ENCODE measurements around the gene NHSL1. TPM values are rescaled to one million over a fixed set of nuclear protein-coding genes. Genes with fewer than 3 reads are reported as not detected.

NHSL1 gene
- total and polyA plus RNA-seq, 2 donors (not counting 3 experiments of a cell fraction or from before 2014, with no cell fraction given): 24.8 to 55.0 TPM

DNA sequence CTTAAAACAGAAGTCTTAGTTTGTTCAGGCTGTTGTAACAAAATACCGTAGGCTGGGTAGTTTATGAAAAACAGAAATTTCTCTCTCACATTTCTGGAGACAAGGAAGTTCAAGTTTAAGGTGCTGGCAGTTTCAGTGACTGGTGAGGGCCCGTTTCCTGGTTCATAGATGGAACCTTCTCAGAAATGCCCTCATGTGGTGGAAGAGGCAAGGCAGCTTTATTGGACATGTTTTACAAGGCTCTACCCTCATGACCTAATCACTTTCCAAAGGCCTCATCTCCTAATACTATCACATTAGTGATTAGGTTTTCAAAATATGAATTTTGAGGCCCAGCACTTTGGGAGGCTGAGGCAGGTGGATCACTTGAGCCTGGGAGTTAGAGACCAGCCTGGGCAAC lies 92.9 kb downstream of the NHSL1 start:
- Histone ChIP-seq H3K4me3 (replicated peaks in 1 of 3; ENCODE audit: insufficient read depth in 1 of 3, low read depth in 1 of 3, low read length in 3 of 3) (no peak overlapping the region), H2AFZ (ENCODE audit: low read depth, low read length) (no peak overlapping the region), H3K4me1 (ENCODE audit: control insufficient read depth, extremely low read depth, insufficient read depth, low read length) (peaks cover 30% of the 10 kb centered on the region), H3K27me3 (ENCODE audit: control insufficient read depth in 2 of 2, insufficient read depth in 2 of 2, low read length in 2 of 2) (no peaks in the 10 kb centered on the region), H4K20me1 (replicated peaks; ENCODE audit: control insufficient read depth, extremely low read depth, insufficient read depth, low read length) (no peaks in the 10 kb centered on the region), H3K9me1 (replicated peaks; ENCODE audit: control insufficient read depth, extremely low read depth, insufficient read depth, low read length) (no peaks in the 10 kb centered on the region), H3K9me3 (replicated peaks; ENCODE audit: control insufficient read depth, insufficient read depth, low read length) (no peaks in the 10 kb centered on the region), H3K36me3 (ENCODE audit: control insufficient read depth in 2 of 2, extremely low read depth in 1 of 2, insufficient read depth in 2 of 2, low read length in 2 of 2) (peaks cover 10 to 15% of the 10 kb centered on the region in 2 experiments), H3K4me2 (ENCODE audit: insufficient read depth, low read length) (no peak overlapping the region), H3K79me2 (ENCODE audit: control insufficient read depth, insufficient read depth, low read length) (peaks cover 6% of the 10 kb centered on the region), H3K9ac (replicated peaks; ENCODE audit: extremely low read depth, insufficient read depth, low read length) (no peak overlapping the region), H3K27ac (ENCODE audit: insufficient read depth, low read depth, low read length) (no peak overlapping the region)
- CTCF ChIA-PET: interaction anchor here (2.1 kb wide), 1 partner anchor 290 kb away, joined by 6 read pairs; no protein-coding TSS in a partner anchor
- DNase-seq (ENCODE audit: low read depth, low spot score) (no peak), FAIRE-seq (no peak)
- dilution Hi-C loops (cut with MboI; ENCODE audit: extremely low pct_ligation_motif_present, low sequenced_read_pairs): no loop called here
- TF ChIP-seq GATA2 (IDR thresholded peaks at IDR 0.05; ENCODE audit: insufficient read depth, insufficient read length, low read depth, low read length) (no peak), MYC (IDR thresholded peaks at IDR 0.05; ENCODE audit: low read depth, low read length) (no peak), EZH2 (IDR thresholded peaks at IDR 0.05; ENCODE audit: borderline replicate concordance, low read depth, low read length, severe bottlenecking) (no peak), MAX (IDR thresholded peaks at IDR 0.05; ENCODE audit: insufficient read depth, insufficient read length) (no peak), POLR2AphosphoS5 (IDR thresholded peaks at IDR 0.05; ENCODE audit: insufficient read depth, low read depth, low read length) (no peak), JUN (IDR thresholded peaks at IDR 0.05; ENCODE audit: borderline replicate concordance, insufficient read depth, insufficient read length, low read depth) (no peak), FOS (IDR thresholded peaks at IDR 0.05; ENCODE audit: borderline replicate concordance, insufficient read depth, low read length) (no peak), POLR2A (IDR thresholded peaks at IDR 0.05; ENCODE audit: low read depth, low read length) (no peak)
- TF ChIP-seq, protein P1, sequence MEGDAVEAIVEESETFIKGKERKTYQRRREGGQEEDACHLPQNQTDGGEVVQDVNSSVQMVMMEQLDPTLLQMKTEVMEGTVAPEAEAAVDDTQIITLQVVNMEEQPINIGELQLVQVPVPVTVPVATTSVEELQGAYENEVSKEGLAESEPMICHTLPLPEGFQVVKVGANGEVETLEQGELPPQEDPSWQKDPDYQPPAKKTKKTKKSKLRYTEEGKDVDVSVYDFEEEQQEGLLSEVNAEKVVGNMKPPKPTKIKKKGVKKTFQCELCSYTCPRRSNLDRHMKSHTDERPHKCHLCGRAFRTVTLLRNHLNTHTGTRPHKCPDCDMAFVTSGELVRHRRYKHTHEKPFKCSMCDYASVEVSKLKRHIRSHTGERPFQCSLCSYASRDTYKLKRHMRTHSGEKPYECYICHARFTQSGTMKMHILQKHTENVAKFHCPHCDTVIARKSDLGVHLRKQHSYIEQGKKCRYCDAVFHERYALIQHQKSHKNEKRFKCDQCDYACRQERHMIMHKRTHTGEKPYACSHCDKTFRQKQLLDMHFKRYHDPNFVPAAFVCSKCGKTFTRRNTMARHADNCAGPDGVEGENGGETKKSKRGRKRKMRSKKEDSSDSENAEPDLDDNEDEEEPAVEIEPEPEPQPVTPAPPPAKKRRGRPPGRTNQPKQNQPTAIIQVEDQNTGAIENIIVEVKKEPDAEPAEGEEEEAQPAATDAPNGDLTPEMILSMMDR (IDR thresholded peaks at IDR 0.05; ENCODE audit: extremely low read depth in 1 of 2, insufficient read depth in 1 of 2, low read depth in 1 of 2, low read length in 2 of 2): no peak
- BruUV-seq (replicated peaks): no TSS peak
- intact Hi-C loops (cut with micrococcal nuclease): loop anchor here (5.0 kb wide), 1 partner anchor 251 kb away; no protein-coding TSS in a partner anchor
- POLR2A ChIA-PET: no interaction called here

Measured in endothelial cell of umbilical vein (primary cell).